NCI-H146 (cell line): Measurements from ENCODE around the gene CPEB1.
"Not testable (repeated sequence)": the region's sequence is repeated elsewhere in the genome, so short reads cannot be mapped to it uniquely, and the experiment has no call there.

Experiments
- DNase-seq: peaks from one replicate; lab custom pipeline; 2025; lab: John Stamatoyannopoulos, UW

CPEB1 gene

DNA sequence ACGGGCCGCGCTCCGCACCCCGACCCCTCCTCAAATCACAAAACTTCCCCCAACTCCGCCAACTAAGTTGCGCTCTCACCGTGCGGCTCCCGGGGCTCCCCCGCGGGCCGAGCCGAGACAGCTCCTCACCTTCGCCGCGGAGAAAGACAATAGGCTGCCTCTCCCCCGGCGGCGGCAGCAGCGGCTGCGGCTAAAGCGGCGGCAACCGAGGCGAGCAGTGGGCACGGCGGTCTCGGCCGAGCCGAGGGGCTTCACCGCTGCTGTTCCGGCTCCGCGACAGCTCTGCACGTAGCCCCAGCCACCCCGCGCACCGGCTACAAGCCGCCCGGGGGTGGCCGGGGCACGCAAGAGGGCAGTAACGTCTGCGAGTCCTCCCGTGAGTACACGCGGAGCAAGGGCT is 133.6 kb downstream of the CPEB1 start:
- not testable (repeated sequence) for DNase-seq

DNA sequence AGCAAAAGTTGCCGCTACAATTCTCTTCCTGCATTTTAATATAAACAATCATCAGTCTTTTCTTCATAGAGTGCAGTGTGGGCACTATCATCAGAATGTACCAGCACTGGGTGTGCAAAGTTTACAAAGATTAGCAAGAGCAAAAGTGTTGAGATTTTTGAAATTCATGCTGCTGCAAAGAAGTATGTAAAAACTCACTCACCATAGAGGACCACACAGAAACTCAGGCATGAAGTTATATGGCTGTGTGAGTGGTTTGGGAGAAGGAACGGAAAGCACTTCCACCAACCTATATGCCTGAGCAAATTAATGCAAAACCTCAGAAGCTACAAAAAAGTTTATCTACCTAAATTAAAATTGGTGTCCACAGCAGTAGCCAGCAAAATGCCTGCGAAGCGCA is 139.5 kb downstream of the CPEB1 start:
- DNase-seq: not testable (repeated sequence)

DNA sequence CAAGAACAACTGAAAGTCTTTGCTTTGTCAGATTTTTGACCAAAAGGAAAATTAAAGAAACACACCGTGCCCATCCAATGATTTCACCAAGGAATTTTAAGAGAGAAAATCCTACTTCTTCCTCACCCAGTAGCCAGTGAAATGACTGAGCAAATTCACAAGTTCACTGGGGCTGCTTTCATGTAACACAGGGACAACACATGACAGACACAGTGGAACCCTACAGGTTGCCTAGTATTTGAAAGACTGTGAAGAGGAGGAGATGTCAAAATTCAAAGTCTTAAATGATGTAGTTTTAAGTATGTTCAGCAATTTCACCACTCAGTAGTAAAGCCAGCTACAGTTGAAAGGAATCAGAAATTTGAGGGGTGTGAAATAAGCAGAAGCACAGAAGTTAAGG is 140.1 kb downstream of the CPEB1 start:
- DNase-seq: not testable (repeated sequence)

DNA sequence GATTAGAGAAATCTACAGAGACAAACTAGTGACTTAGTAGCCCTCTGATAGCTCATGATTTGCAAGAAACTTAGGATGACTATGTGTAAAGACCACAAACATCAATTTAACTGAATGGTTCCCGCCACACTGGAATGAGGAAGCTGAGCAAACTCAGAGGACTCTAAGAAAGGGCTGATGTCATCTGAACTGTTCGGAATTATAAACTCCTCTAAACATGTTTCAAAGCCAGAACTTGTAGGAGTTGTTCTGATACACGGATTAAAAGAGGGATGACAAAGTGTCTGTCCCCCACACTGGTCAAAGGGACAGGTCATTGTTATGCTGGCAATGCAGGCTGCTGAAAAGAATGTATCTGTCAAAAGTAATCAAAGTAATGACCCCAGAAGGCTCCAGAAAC is 141.3 kb downstream of the CPEB1 start:
- not testable (repeated sequence) for DNase-seq

DNA sequence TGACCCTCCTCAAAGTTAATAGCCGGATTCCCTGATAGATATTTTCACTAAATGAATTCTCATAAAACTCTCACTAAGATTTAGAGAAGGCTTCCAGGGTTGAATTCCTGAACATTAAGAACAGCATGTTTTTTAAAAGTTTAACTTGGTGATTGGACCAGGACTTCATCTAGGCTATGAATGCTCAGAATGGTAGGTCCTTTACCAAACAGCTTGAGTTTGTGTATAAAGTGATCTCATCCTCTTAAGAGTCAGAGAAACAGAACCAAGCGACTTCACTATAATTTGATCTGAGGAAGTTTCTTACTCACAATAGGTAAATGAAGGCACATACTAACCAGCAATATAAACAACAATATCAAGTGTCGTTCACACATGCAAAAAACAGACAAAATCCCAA is 143.1 kb downstream of the CPEB1 start:
- DNase-seq: not testable (repeated sequence)

DNA sequence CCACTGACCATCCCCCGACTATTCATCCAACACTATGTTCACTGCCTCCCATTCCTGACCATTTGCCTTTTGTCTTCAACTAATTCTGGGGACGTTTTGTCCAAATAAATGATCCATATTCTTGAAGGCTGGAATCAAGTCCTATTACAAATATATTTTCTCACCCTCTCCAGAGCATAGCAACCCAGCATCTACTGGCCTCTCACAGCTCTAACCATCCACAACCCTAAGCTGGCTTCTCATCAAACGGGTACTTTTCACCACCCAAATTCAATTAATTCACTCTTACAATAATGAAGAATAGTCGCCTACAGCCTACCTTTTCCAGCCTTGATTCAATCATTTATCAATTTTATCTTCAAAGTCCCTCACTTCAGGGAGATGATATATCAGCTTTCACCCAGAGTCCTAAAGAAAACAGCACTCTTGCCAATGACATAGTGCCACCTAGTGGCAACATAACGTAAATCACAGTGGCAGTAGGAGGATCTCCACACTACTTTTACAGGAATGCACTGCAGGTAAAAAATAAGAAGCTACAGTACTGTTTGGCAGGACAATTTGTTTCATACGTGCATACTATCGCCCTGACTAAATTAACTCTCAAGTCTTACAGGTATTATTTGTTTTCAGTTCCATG is 144.3 kb downstream of the CPEB1 start:
- DNase-seq: not testable (repeated sequence)

DNA sequence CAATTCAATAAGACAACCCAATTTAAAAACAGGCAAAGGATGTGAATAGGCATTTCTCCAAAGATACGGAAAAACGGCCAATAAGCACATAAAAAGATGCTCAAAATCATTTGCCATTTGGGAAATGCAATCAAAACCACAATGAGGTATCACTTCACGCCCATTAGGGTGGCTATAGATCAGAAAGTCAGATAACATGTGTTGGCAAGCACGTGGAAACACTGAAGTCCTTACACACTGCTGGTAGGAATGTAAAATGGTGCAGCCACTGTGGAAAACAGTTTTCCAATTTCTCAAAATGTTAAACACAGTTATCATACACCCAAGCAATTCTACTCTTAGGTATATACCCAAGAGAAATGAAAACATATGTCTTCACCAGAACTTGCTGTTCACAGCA is 146.4 kb downstream of the CPEB1 start:
- DNase-seq: not testable (repeated sequence)

DNA sequence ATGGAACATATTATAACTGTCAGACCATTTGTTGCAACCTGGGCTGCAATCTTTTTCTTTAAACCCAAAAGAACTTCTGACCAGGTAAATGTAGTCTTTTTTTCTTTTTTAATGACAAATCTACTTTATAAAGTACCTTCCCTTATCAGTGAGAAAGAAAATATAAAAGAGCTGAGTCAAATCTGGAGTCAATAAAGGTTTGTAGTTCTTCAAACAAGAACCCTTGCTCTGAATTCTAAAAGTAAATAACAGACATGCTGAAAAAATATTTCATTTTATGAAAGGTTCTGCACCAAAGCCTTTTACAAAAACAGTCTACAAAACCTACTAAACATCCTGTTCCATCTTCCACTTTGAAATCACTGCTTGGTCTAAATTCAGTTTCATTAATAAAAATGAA is 149.2 kb downstream of the CPEB1 start:
- DNase-seq: not testable (repeated sequence)
